HepG2 (cell line): Measurements from ENCODE around the gene TLCD5. TPM values are rescaled to one million over a fixed set of nuclear protein-coding genes. Genes with fewer than 3 reads are reported as not detected.
A peak's percentile ranks its signal among the peaks of the same experiment; 100 is the strongest.

Source experiments
- BRCA1 ChIP-seq: sonication (generic); formaldehyde crosslinking; IDR thresholded peaks from 2 replicates; pipeline ENCODE4 v1.4.0; 2020; ENCODE audit warnings: missing genetic modification reagents
- CEBPB ChIP-seq: IDR thresholded peaks from 2 replicates; pipeline ENCODE4 v1.6.1; 2011; ENCODE audit warnings: low read depth, low read length, improper control_type of control experiment, borderline replicate concordance
- ETS1 ChIP-seq: sonication (generic); formaldehyde crosslinking; IDR thresholded peaks from 2 replicates; pipeline ENCODE4 v1.4.0; 2020; ENCODE audit warnings: missing genetic modification reagents
- FOXA1 ChIP-seq, 2 experiments: fragments of 450-650 bp in 1 of 2; sonication (generic) in 1 of 2; formaldehyde crosslinking in 1 of 2; IDR thresholded peaks; 2 replicates each; pipeline versions ENCODE4 v1.4.0 to v1.6.1; 2016 to 2020; ENCODE audit warnings: missing genetic modification reagents in 1 of 2
- FOXK2 ChIP-seq: fragments of 450-650 bp; IDR thresholded peaks from 2 replicates; pipeline ENCODE4 v1.6.1; 2016
- HDAC6 ChIP-seq: fragments of 200-600 bp; sonication (generic); IDR thresholded peaks from 2 replicates; pipeline ENCODE4 v1.7.0; 2017; ENCODE audit warnings: mild to moderate bottlenecking, antibody characterized with exemption, low read length, low read depth
- HNF4A ChIP-seq: sonication (generic); formaldehyde crosslinking; IDR thresholded peaks from 2 replicates; pipeline ENCODE4 v1.4.0; 2020; ENCODE audit warnings: missing genetic modification reagents
- NR2C2 ChIP-seq: sonication (generic); formaldehyde crosslinking; IDR thresholded peaks from 2 replicates; pipeline ENCODE4 v1.4.0; 2020; ENCODE audit warnings: missing genetic modification reagents, mild to moderate bottlenecking, moderate library complexity, borderline replicate concordance
- YY1 ChIP-seq: IDR thresholded peaks from 2 replicates; pipeline ENCODE4 v1.6.1; 2011; ENCODE audit warnings: low read length, low read depth, moderate library complexity, mild to moderate bottlenecking; ENCODE audit not compliant: insufficient read depth, insufficient replicate concordance
- ZMAT3 ChIP-seq: sonication (generic); formaldehyde crosslinking; conservative IDR thresholded peaks from 2 replicates; pipeline ENCODE4 v1.7.0; 2021; ENCODE audit warnings: missing genetic modification reagents
- ZNF292 ChIP-seq: sonication (generic); formaldehyde crosslinking; IDR thresholded peaks from 2 replicates; pipeline ENCODE4 v1.8.1; 2022; ENCODE audit warnings: mild to moderate bottlenecking, low read depth, missing genetic modification reagents, borderline replicate concordance
- ZNF354B ChIP-seq: sonication (generic); formaldehyde crosslinking; IDR thresholded peaks from 2 replicates; pipeline ENCODE4 v1.8.0; 2022; ENCODE audit warnings: mild to moderate bottlenecking, missing genetic modification reagents
- ZNF441 ChIP-seq: sonication (generic); formaldehyde crosslinking; IDR thresholded peaks from 2 replicates; pipeline ENCODE4 v1.7.0; 2021; ENCODE audit warnings: missing genetic modification reagents, borderline replicate concordance
- ZNF562 ChIP-seq: sonication (generic); formaldehyde crosslinking; IDR thresholded peaks from 2 replicates; pipeline ENCODE4 v1.8.0; 2022; ENCODE audit warnings: missing genetic modification reagents, borderline replicate concordance
- ZNF644 ChIP-seq: IDR thresholded peaks from 2 replicates; pipeline ENCODE4 v1.6.1; 2016; ENCODE audit warnings: low read depth
- ZNF652 ChIP-seq: IDR thresholded peaks from 2 replicates; pipeline ENCODE4 v1.6.1; 2016; ENCODE audit warnings: low read depth, borderline replicate concordance
- ZNF766 ChIP-seq: sonication (generic); formaldehyde crosslinking; IDR thresholded peaks from 2 replicates; pipeline ENCODE4 v1.5.0; 2020; ENCODE audit warnings: missing genetic modification reagents, borderline replicate concordance
- ZNF792 ChIP-seq: IDR thresholded peaks from 2 replicates; pipeline ENCODE4 v1.6.1; 2016
- polyA plus RNA-seq, 8 experiments: library from polyadenylated mRNA; depleted of rRNA in 3 of 8; stranded (reverse) in 7 of 8; unstranded in 1 of 8; fragments of >200 nt; fragmentation: Illumina TruSeq in 4 of 8; extraction: Trizol in 4 of 8; gene quantifications; 2 replicates each; pipeline versions ENCODE4 v1.2.1 to v1.2.3, GENCODE V29; 2011 to 2016; ENCODE audit warnings: low read depth in 4 of 8, missing spikeins in 1 of 8, mixed read lengths in 1 of 8; ENCODE audit not compliant: insufficient read depth in 1 of 8
- total RNA-seq, 5 experiments: library from RNA; depleted of rRNA; stranded (reverse); fragments of >200 nt; fragmentation: Illumina TruSeq; extraction: Trizol; gene quantifications; 2 replicates each; pipeline ENCODE4 v1.2.3, GENCODE V29; 2016; ENCODE audit warnings: low read depth in 1 of 5
- TF ChIP-seq, protein P1 (sequence below), 2 experiments: sonication (generic) in 1 of 2; formaldehyde crosslinking in 1 of 2; IDR thresholded peaks; 2 replicates each; pipeline versions ENCODE4 v1.4.0 to v1.6.1; 2016 to 2020; ENCODE audit warnings: borderline replicate concordance in 1 of 2, low read depth in 1 of 2, mild to moderate bottlenecking in 1 of 2, missing genetic modification reagents in 1 of 2
- TF ChIP-seq, protein P2 (sequence below): sonication (generic); formaldehyde crosslinking; IDR thresholded peaks from 2 replicates; pipeline ENCODE4 v1.4.0; 2020; ENCODE audit warnings: low read depth, missing genetic modification reagents
- TF ChIP-seq, protein P3 (sequence below), 2 experiments: fragments of 450-650 bp in 1 of 2; sonication (generic) in 1 of 2; formaldehyde crosslinking; IDR thresholded peaks; 2 replicates each; pipeline versions ENCODE4 v1.5.0 to v1.8.0; 2020 to 2022; ENCODE audit warnings: mild to moderate bottlenecking in 1 of 2, missing genetic modification reagents in 1 of 2

Gene TLCD5
- total and polyA plus RNA-seq, 2 of the 13 experiments (the other 11 are each of a cell fraction or from before 2014, with no cell fraction given) = 6.1 to 7.6 TPM

DNA sequence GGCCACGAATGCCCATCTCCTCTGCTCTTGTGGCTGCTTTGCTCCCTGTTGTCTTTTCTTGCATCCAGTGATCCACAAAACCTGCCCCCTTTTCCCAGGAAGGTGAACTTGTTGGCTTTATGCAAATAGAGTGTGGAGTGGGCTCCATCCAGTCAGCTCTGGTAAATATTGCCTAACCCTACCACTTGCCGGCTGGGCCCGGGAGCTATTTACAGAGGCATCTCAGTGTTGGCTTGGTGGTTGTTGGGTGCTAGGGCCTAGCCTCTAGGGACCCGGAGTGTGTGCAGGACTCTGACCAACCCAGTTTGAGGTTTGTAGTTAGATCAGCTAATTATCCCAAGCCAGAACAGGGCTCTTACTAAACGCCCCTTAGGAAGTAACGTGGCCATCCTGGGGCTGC is 40.8 kb upstream of the TLCD5 start (continued):
- TF ChIP-seq, protein P1, sequence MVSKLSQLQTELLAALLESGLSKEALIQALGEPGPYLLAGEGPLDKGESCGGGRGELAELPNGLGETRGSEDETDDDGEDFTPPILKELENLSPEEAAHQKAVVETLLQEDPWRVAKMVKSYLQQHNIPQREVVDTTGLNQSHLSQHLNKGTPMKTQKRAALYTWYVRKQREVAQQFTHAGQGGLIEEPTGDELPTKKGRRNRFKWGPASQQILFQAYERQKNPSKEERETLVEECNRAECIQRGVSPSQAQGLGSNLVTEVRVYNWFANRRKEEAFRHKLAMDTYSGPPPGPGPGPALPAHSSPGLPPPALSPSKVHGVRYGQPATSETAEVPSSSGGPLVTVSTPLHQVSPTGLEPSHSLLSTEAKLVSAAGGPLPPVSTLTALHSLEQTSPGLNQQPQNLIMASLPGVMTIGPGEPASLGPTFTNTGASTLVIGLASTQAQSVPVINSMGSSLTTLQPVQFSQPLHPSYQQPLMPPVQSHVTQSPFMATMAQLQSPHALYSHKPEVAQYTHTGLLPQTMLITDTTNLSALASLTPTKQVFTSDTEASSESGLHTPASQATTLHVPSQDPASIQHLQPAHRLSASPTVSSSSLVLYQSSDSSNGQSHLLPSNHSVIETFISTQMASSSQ (IDR thresholded peaks at IDR 0.05; ENCODE audit: low read depth) = no peak
- TF ChIP-seq, protein P1 (CRISPR knock-in tag; IDR thresholded peaks at IDR 0.05; ENCODE audit: borderline replicate concordance) = no peak
- TF ChIP-seq, protein P2, sequence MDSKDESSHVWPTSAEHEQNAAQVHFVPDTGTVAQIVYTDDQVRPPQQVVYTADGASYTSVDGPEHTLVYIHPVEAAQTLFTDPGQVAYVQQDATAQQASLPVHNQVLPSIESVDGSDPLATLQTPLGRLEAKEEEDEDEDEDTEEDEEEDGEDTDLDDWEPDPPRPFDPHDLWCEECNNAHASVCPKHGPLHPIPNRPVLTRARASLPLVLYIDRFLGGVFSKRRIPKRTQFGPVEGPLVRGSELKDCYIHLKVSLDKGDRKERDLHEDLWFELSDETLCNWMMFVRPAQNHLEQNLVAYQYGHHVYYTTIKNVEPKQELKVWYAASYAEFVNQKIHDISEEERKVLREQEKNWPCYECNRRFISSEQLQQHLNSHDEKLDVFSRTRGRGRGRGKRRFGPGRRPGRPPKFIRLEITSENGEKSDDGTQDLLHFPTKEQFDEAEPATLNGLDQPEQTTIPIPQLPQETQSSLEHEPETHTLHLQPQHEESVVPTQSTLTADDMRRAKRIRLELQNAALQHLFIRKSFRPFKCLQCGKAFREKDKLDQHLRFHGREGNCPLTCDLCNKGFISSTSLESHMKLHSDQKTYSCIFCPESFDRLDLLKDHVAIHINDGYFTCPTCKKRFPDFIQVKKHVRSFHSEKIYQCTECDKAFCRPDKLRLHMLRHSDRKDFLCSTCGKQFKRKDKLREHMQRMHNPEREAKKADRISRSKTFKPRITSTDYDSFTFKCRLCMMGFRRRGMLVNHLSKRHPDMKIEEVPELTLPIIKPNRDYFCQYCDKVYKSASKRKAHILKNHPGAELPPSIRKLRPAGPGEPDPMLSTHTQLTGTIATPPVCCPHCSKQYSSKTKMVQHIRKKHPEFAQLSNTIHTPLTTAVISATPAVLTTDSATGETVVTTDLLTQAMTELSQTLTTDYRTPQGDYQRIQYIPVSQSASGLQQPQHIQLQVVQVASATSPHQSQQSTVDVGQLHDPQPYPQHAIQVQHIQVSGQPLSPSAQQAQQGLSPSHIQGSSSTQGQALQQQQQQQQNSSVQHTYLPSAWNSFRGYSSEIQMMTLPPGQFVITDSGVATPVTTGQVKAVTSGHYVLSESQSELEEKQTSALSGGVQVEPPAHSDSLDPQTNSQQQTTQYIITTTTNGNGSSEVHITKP (CRISPR knock-in tag) = no peak
- TF ChIP-seq ZNF652 (CRISPR knock-in tag) (no peak), ZNF644 (CRISPR knock-in tag) (0 out of 2 replicates have a peak, but pooled peaks have one; percentile 39), FOXK2 (no peak), ETS1 (CRISPR knock-in tag) (no peak), ZMAT3 (CRISPR knock-in tag) (no peak), ZNF766 (CRISPR knock-in tag) (no peak), CEBPB (peak; percentile 80), ZNF562 (CRISPR knock-in tag) (no peak), NR2C2 (CRISPR knock-in tag) (no peak), FOXA1 (IDR thresholded peaks at IDR 0.05) (no peak), FOXA1 (CRISPR knock-in tag; IDR thresholded peaks at IDR 0.05) (peak; percentile 68), ZNF441 (CRISPR knock-in tag) (peak; percentile 53; the same call in 1 of the 2 replicates), YY1 (no peak), HDAC6 (no peak), HNF4A (no peak), ZNF354B (no peak), ZNF792 (no peak), BRCA1 (CRISPR knock-in tag) (no peak), ZNF292 (no peak)
- TF ChIP-seq, protein P3, sequence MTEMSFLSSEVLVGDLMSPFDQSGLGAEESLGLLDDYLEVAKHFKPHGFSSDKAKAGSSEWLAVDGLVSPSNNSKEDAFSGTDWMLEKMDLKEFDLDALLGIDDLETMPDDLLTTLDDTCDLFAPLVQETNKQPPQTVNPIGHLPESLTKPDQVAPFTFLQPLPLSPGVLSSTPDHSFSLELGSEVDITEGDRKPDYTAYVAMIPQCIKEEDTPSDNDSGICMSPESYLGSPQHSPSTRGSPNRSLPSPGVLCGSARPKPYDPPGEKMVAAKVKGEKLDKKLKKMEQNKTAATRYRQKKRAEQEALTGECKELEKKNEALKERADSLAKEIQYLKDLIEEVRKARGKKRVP (CRISPR knock-in tag; IDR thresholded peaks at IDR 0.05) = no peak
